Activated CD4-positive, alpha-beta T cell treated with anti-CD3 and anti-CD28 coated beads, Interleukin-2, amount 10 ng/mL, durations not matched to agents 7 days and 5 days (primary cell): ENCODE results near the gene ZCCHC7. TPM values are rescaled to one million over a fixed set of nuclear protein-coding genes. Genes with fewer than 3 reads are reported as not detected.
"Not testable (repeated sequence)": the region's sequence is repeated elsewhere in the genome, so short reads cannot be mapped to it uniquely, and the experiment has no call there.

ENCODE experiments used
- CTCF ChIA-PET: fragments of 350-600 bp; sonication (Branson Sonifier 250); formaldehyde crosslinking; loops from one replicate; lab custom pipeline; 2021; ENCODE audit warnings: antibody characterized with exemption; lab: Charles Lee
- POLR2A ChIA-PET: fragments of 350-600 bp; sonication (Branson Sonifier 250); formaldehyde crosslinking; loops from one replicate; lab custom pipeline; 2021; ENCODE audit warnings: antibody characterized with exemption; lab: Charles Lee
- DNase-seq: peaks from one replicate; pipeline ENCODE4 v3.0.0-alpha.2; 2020
- H3K27ac Mint-ChIP-seq: one replicate; pipeline ENCODE4 v1.8.0; 2021; ENCODE audit warnings: mild to moderate bottlenecking, moderate library complexity, mixed read lengths
- H3K27me3 Mint-ChIP-seq: one replicate; pipeline ENCODE4 v1.8.0; 2021; ENCODE audit warnings: mixed read lengths
- H3K36me3 Mint-ChIP-seq: one replicate; pipeline ENCODE4 v1.8.0; 2021; ENCODE audit warnings: low read depth, mixed read lengths
- H3K4me1 Mint-ChIP-seq: one replicate; pipeline ENCODE4 v1.8.0; 2021; ENCODE audit warnings: mixed read lengths
- H3K4me3 Mint-ChIP-seq: one replicate; pipeline ENCODE4 v1.8.0; 2021; ENCODE audit warnings: mild to moderate bottlenecking, moderate library complexity, mixed read lengths
- H3K9me3 Mint-ChIP-seq: one replicate; pipeline ENCODE4 v1.8.0; 2021; ENCODE audit warnings: mixed read lengths
- total RNA-seq, 2 experiments: library from RNA; stranded (reverse); gene quantifications; one replicate each; pipeline ENCODE4 v1.2.3, GENCODE V29; 2021

The ZCCHC7 gene
- total RNA-seq, 2 experiments from 2014 or later, result 22.2 to 24.8 TPM

DNA sequence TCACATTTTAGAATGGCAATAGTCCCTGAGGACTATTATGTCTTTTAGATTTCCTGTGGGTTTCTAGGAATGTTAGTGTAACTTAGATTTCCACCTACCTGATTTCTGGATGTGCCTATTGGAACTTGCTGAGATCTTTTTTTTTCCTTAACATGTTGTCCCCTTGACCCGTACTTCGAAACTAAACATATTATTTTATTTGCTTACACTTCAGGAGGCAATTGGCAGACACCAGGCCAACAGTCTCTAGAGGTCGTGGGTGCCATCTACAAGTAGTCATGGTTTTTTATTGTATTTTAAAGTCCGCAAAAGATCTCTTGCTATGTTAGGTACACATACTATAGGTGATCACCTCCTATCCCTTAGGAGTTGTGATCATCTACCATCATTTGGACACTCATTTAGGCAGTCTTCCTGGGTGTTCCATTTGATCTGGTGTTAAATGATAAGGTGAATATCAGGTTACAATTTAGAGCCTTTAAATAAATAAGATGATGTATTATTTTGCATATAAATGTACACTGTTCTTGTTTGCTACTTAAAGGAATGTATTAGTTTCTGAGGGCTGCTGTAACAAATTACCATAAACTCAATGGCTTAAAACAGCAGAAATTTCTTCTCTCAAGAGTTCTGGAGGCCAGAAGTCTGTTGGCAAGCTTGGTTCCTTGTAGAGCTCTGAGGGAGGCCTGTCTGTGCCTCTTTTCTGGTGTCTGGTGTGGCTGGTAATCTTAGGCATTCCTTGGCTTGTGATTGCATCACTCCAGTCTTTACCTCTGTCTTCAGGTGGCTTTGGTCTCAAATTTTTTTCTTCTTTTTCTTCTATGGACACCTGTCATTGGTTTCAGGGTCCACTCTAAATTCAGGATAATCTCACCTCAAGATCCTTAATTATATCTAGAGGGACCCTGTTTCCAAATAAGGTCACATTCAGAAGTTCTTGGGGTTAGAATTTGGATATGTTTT lies 64.8 kb downstream of the ZCCHC7 start:
- Mint-ChIP-seq H3K36me3 (peaks cover 48% of the 10 kb centered on the region), H3K9me3 (peaks cover 9% of the 10 kb centered on the region), H3K27ac (no peak overlapping the region), H3K27me3 (no peaks in the 10 kb centered on the region), H3K4me1 (peaks cover 20% of the 10 kb centered on the region), H3K4me3 (no peak overlapping the region)
- ChIA-PET CTCF (no interaction called here), POLR2A (no interaction called here)
- no peak for DNase-seq

DNA sequence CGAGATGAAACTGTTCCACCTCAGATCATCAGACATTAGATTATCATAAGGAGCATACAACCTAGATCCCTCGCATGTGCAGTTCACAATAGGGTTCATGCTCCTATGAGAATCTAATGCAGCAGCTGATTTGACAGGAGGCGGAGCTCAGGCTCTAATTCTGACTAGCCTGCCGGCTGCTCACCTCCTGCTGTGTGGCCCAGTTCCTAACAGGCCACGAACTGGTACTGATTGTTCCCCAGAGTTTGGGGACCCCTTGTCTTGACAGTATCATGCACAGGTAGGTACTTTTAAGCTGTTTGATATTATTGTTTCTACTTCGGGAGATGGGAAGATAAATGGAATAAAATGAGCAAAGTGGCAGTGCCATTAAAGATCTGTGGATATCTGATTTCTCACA lies 66.9 kb downstream of the ZCCHC7 start:
- CTCF ChIA-PET, result no interaction called here

DNA sequence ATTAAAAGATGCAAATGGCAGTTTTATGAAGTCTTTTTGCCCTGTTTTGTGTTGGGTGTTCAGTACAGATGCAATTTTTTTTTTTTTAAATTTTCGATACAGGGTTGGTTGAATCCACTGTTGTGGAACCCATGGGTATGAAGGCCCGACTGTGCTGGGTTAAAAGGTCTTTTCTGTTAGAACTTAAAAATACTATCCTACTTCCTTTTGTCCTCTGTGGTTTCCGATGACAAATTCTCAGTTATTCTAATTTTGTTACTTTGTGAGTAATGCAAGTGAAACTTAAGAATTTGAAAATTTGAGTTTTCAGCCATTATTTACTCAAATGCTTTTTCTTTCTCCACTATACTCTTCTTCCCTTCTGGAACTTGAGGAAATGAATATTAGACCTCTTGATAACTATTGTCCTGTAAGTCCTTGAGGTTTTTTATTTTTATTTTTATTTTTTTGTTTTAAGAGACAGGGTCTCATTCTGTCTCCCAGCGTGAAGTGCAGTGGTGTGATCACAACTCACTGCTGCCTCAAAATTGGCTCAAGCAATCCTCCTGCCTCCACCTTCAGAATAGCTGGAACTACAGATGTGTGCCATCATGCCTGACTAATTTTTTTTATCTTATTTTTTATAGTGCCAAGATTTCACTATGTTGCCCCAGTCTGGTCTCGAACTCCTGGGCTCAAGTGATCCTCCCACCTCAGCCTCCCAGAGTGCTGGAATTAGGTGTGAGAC lies 67.5 kb downstream of the ZCCHC7 start:
- Mint-ChIP-seq H3K36me3 (peaks cover 53% of the 10 kb centered on the region), H3K9me3 (peaks cover 2% of the 10 kb centered on the region), H3K27ac (peak overlapping the region; percentile 77), H3K4me3 (no peak overlapping the region), H3K4me1 (peaks cover 20% of the 10 kb centered on the region), H3K27me3 (no peaks in the 10 kb centered on the region)
- DNase-seq, result no peak
- ChIA-PET CTCF (no interaction called here), POLR2A (no interaction called here)

More for the DNA sequence above, 66.9 kb downstream of the ZCCHC7 start:
- no peak for DNase-seq
- H3K4me1 Mint-ChIP-seq, result peaks cover 20% of the 10 kb centered on the region
- no peaks in the 10 kb centered on the region for H3K27me3 Mint-ChIP-seq
- H3K9me3 Mint-ChIP-seq, result peaks cover 2% of the 10 kb centered on the region
- peaks cover 51% of the 10 kb centered on the region for H3K36me3 Mint-ChIP-seq
- POLR2A ChIA-PET, result no interaction called here
- peak overlapping the region; percentile 24 for H3K4me3 Mint-ChIP-seq
- peak overlapping the region; percentile 77 for H3K27ac Mint-ChIP-seq

DNA sequence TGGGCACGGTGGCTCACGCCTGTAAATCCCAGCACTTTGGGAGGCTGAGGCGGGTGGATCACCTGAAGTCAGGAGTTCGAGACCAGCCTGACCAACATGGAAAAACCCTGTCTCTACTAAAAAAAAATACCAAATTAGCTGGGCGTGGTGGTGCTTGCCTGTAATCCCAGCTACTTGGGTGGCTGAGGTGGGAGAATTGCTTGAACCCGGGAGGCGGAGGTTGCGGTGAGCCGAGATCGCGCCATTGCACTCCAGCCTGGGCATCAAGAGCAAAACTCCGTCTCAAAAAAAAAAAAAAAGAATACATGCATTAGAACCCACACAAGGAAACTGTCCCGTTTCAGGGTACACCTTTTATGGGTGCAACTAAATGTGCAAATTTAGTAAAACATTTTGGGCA lies 70.4 kb downstream of the ZCCHC7 start:
- Mint-ChIP-seq H3K36me3 (peaks cover 35% of the 10 kb centered on the region), H3K4me1 (peaks cover 20% of the 10 kb centered on the region)
- H3K27me3 Mint-ChIP-seq, POLR2A ChIA-PET, H3K9me3 Mint-ChIP-seq, DNase-seq, H3K4me3 Mint-ChIP-seq, H3K27ac Mint-ChIP-seq: not testable (repeated sequence)
- CTCF ChIA-PET, result interaction anchor here (0.6 to 1.3 kb wide), 2 partner anchors 27 to 70 kb away, joined by 3 to 4 read pairs; partner anchors contain the start of gene ZCCHC7

DNA sequence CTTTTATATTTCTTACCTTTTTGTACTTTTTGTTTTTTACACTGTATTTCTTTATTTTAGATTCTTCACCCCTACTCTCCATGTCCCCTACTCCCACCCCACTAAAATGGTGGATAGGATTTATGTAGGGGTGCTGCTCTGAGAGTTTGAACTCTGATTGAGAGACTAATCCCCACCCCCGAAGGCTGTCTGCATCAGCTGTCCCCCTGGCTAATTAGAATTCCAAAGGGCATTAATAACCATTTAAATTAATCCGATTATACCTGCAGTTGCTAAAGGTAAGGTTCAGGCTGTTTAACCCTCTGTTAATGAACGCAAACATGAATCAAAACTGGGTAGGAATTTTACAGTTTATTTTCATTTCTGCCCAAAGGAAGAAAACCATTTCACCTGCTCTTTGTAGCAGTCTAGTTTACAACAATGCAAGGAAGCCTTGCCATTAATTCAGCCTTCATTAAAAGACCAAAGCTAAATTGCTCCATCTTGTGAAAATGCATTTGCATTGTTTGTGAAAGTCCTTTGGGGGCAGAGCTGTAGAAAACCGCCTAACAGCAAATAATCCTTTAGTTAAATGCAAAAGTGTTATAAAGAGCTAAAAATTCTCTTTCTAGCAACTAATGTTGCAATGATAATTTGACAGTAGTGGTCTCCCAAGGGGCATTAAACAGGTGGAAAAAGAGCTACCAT lies 71.2 kb downstream of the ZCCHC7 start:
- no peak overlapping the region for H3K27ac Mint-ChIP-seq
- no peak overlapping the region for H3K4me3 Mint-ChIP-seq
- peaks cover 20% of the 10 kb centered on the region for H3K4me1 Mint-ChIP-seq
- ChIA-PET CTCF (interaction anchor here (0.6 to 1.1 kb wide), 3 partner anchors 27 to 621 kb away, joined by 3 to 4 read pairs (median 4); no protein-coding TSS in a partner anchor), POLR2A (no interaction called here)
- no peaks in the 10 kb centered on the region for H3K9me3 Mint-ChIP-seq
- DNase-seq, result no peak
- peaks cover 35% of the 10 kb centered on the region for H3K36me3 Mint-ChIP-seq
- no peaks in the 10 kb centered on the region for H3K27me3 Mint-ChIP-seq

DNA sequence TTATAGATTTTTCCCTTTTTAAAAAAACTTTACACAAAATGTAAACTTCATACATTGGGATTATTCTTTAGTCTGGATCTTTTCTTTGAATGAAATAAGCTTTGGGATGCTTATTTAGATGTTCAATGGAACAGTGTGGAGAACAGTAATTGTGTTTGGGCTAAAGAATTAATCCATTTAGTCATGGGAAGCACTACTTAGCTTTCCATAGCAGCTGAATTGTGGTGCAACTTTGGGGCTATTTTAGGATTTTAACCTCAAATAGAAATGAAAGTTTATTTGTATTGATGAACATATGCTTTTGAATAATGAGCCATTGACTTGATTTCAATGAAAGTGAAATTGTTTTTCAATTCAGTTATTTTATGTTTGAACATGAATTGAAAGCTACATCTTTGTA lies 72.4 kb downstream of the ZCCHC7 start:
- DNase-seq, result no peak
- Mint-ChIP-seq H3K9me3 (no peaks in the 10 kb centered on the region), H3K36me3 (peaks cover 27% of the 10 kb centered on the region), H3K4me1 (peaks cover 21% of the 10 kb centered on the region), H3K27me3 (no peaks in the 10 kb centered on the region), H3K27ac (no peak overlapping the region), H3K4me3 (no peak overlapping the region)
- POLR2A ChIA-PET, result no interaction called here
- CTCF ChIA-PET, result no interaction called here

DNA sequence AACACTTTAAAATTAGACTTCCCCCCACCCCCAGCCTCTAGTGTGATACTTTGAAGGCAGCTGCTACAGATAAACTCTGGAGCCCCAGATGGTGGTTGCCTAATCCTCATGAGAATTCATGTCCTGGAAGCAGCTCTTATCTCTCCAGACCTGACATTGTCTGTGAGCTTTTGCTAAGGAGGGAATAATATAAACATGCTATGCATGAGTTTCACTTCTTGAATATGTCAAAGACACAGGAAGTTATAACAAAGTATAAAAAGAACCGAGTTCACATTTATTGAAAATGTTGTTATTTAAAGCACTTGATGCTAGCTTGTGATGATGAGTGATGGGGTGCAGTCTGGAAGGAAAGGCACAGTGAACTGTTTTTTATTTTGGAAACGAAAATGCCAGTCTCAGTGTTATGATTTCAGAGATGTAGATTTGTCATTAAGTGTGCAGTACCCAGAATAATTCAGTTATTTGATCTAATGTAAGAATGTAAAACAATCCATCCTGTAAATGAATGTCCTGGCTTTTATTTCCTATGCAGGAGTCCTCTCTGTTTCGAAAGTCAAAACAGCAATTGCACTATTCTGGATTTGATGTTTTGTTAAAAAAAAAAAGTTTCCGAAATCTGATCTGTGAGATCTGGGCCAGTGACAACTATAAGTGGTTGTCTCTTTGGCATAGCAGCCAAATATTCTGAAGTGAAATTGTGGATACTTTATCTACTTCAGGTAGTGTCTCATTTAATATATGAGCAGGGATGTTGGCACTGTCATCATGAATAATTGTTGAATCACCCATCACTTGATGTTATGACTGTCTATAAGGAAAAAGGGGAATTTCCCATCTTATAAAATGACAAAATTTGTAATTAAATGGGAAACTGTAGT lies 77.0 kb downstream of the ZCCHC7 start:
- POLR2A ChIA-PET, result no interaction called here
- Mint-ChIP-seq H3K9me3 (no peaks in the 10 kb centered on the region), H3K4me1 (peaks cover 39% of the 10 kb centered on the region), H3K27ac (peak overlapping the region; percentile 71), H3K36me3 (peaks cover 16% of the 10 kb centered on the region), H3K4me3 (no peak overlapping the region), H3K27me3 (no peaks in the 10 kb centered on the region)
- DNase-seq, result no peak
- CTCF ChIA-PET, result interaction anchor here (1.3 kb wide), 1 partner anchor 77 kb away, joined by 3 read pairs; the partner anchor contains the start of gene ZCCHC7

DNA sequence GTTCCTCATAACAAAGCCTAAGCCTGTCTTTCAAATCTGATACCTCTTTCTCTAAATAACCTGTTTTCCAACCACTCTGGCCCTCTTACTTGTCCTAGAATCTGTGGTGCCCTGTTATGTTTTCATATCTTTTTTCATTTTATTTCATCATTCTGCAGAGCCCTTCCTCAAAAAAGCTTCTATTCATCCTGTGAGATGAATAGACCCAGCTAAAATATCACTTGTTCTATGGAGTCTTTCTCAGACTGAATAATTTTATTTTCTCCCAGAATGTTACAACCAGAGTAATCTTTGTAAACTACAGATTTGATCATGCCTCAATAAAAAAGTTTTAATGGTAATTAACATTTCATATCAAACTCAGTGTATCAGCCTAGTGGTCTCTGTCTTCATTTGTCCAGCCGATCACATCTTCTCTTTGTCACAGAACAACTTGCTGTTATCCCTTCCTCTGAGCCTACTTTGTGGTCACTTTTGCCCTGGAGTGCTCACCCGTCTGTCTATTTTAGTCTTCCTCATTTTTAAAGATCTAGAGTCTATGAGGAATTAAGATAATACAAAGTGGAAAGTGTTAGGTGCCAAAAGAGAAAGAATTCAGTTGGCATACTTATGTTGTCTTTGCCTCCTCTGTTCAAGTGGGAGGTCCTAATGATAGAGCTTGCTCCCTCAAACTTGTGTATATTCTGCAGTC lies 77.8 kb downstream of the ZCCHC7 start:
- H3K36me3 Mint-ChIP-seq, result peaks cover 15% of the 10 kb centered on the region
- H3K9me3 Mint-ChIP-seq, result no peaks in the 10 kb centered on the region
- no peak for DNase-seq
- H3K4me3 Mint-ChIP-seq, result no peak overlapping the region
- H3K4me1 Mint-ChIP-seq, result peaks cover 39% of the 10 kb centered on the region
- POLR2A ChIA-PET, result interaction anchor here (0.7 kb wide), 1 partner anchor 12 kb away, joined by 3 read pairs; no protein-coding TSS in a partner anchor
- CTCF ChIA-PET, result no interaction called here
- no peak overlapping the region for H3K27ac Mint-ChIP-seq
- no peaks in the 10 kb centered on the region for H3K27me3 Mint-ChIP-seq

DNA sequence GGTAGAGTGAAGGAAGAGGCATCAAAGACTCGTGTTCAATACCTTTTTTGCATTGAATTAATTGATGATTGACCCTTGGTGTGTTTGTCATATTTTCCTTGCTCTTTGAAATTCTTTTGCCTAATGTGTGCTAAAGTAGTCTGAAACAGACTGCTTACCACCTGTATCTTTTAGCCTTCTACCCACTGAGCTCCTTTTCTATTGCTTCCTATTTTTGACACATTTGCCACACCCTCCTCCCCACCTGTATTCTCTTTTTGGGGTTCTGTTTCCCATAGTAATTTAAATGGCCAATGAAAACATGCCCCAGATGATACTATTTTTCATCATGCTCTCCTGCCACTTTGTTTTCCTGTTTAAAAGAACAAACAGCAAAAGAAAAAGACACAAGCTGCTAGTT lies 78.5 kb downstream of the ZCCHC7 start:
- Mint-ChIP-seq H3K27me3 (no peaks in the 10 kb centered on the region), H3K27ac (no peak overlapping the region), H3K36me3 (peaks cover 22% of the 10 kb centered on the region), H3K4me1 (peaks cover 39% of the 10 kb centered on the region), H3K9me3 (peaks cover 4% of the 10 kb centered on the region), H3K4me3 (no peak overlapping the region)
- DNase-seq, result no peak
- CTCF ChIA-PET, result no interaction called here
- POLR2A ChIA-PET, result interaction anchor here (0.7 kb wide), 1 partner anchor 11 kb away, joined by 3 read pairs; no protein-coding TSS in a partner anchor

DNA sequence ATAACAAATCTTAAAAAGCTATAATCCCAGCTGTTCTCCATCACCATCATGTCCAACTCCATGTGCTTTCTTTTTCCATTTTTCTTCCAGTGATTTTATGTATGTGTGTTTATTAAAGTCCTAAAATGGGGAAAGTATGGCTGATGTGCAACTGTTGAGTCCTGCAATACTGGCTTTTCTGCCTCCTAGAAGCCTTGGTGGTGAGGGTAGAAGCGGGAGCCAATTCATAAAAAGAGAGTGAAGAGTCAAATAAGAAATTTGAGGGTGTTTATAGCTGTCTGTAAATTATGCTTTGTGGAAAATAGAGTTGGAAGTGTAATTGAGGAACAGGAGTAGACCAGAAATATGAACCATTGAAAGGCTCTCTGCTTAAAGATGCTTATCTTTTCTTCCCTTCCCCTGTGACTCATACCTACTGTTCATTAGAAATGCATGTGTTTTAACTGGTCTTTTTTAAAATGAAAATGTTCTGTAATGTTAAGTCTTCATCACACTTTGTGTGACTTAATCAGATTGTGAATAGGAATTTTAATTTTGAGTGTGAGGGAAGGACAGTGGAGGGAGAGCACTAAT lies 80.1 kb downstream of the ZCCHC7 start:
- CTCF ChIA-PET, result no interaction called here
- no peak overlapping the region for H3K27ac Mint-ChIP-seq
- H3K36me3 Mint-ChIP-seq, result peaks cover 33% of the 10 kb centered on the region
- H3K9me3 Mint-ChIP-seq, result peaks cover 11% of the 10 kb centered on the region
- peaks cover 39% of the 10 kb centered on the region for H3K4me1 Mint-ChIP-seq
- no peaks in the 10 kb centered on the region for H3K27me3 Mint-ChIP-seq
- POLR2A ChIA-PET, result no interaction called here
- DNase-seq, result no peak
- no peak overlapping the region for H3K4me3 Mint-ChIP-seq

DNA sequence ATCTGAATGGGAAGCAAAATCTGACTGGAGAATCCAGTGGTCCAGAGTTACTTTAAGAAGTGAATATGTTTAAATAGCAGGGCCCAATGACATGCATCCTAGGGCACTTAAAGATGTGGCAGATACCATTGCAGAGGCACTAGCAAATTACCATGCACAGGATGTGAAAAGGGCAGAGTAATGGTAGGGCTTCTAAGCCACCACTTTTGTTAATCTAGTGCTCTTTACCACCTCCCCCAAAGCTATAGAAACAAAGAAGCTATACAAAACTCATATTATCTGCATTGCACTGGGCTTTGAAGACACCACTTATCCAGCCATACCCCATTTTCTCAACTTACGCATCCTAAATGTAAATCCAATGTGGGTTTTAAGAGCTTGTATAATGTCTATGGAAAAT lies 81.2 kb downstream of the ZCCHC7 start:
- Mint-ChIP-seq H3K27me3 (no peaks in the 10 kb centered on the region), H3K27ac (no peak overlapping the region), H3K4me3 (no peak overlapping the region), H3K4me1 (peaks cover 38% of the 10 kb centered on the region), H3K9me3 (peaks cover 11% of the 10 kb centered on the region), H3K36me3 (peaks cover 40% of the 10 kb centered on the region)
- no peak for DNase-seq
- CTCF ChIA-PET, result interaction anchor here (0.9 kb wide), 1 partner anchor 11 kb away, joined by 3 read pairs; no protein-coding TSS in a partner anchor
- POLR2A ChIA-PET, result no interaction called here
